IMR-90 (cell line): ENCODE measurements around the gene AKAP13. TPM values are rescaled to one million over a fixed set of nuclear protein-coding genes. Genes with fewer than 3 reads are reported as not detected.

ENCODE experiments used
- ATAC-seq: fragments of 200-7000 bp; cut with Tn5 transposase; 2 replicates; pipeline ENCODE4 v1.9.1; 2020; ENCODE audit warnings: low read depth, mild to moderate bottlenecking, moderate library complexity
- BruUV-seq: library from RNA; stranded (reverse); fragments of 400-500 nt; replicated peaks from 2 replicates; lab custom pipeline; 2021; lab: Mats Ljungman, UMichigan
- CTCF ChIA-PET: fragments of 300-600 bp; formaldehyde crosslinking; extraction: SDS; loops from one replicate; lab custom pipeline; 2021; ENCODE audit warnings: antibody characterized with exemption; lab: Yijun Ruan, JAX
- POLR2A ChIA-PET: fragments of 300-600 bp; sonication (Branson Sonifier 250); formaldehyde crosslinking; loops from one replicate; lab custom pipeline; 2022; ENCODE audit warnings: antibody characterized with exemption; ENCODE audit not compliant: unreplicated experiment; lab: Charles Lee
- DNase-seq: peaks from one replicate; pipeline ENCODE4 v3.0.0; 2013
- H2AFZ ChIP-seq: replicated peaks from 2 replicates; pipeline ENCODE3; 2013; ENCODE audit warnings: low read length, mild to moderate bottlenecking; ENCODE audit not compliant: poor library complexity
- H2AK5ac ChIP-seq: 2 replicates; pipeline ENCODE4 v1.6.1; 2013; ENCODE audit warnings: low read depth, low read length, inconsistent platforms
- H2AK9ac ChIP-seq: replicated peaks from 2 replicates; pipeline ENCODE3; 2013; ENCODE audit warnings: mild to moderate bottlenecking, low read depth, low read length, moderate library complexity; ENCODE audit not compliant: poor library complexity
- H2BK120ac ChIP-seq: 2 replicates; pipeline ENCODE4 v1.6.1; 2013; ENCODE audit warnings: low read depth, low read length, inconsistent platforms
- H2BK15ac ChIP-seq: 3 replicates; pipeline ENCODE4 v1.6.1; 2013; ENCODE audit warnings: low read depth, low read length, inconsistent platforms
- H2BK20ac ChIP-seq: 2 replicates; pipeline ENCODE4 v1.6.1; 2013; ENCODE audit warnings: low read depth, mild to moderate bottlenecking, inconsistent platforms, low read length, moderate library complexity
- H2BK5ac ChIP-seq: 2 replicates; pipeline ENCODE4 v1.6.1; 2013; ENCODE audit warnings: mild to moderate bottlenecking, low read depth, low read length, inconsistent platforms; ENCODE audit not compliant: poor library complexity, severe bottlenecking
- H3K14ac ChIP-seq: replicated peaks from 2 replicates; pipeline ENCODE4 v1.6.1; 2013; ENCODE audit warnings: low read depth, low read length, inconsistent platforms
- H3K18ac ChIP-seq: 2 replicates; pipeline ENCODE4 v1.6.1; 2013; ENCODE audit warnings: low read depth, low read length, control low read depth
- H3K23ac ChIP-seq: 2 replicates; pipeline ENCODE4 v1.6.1; 2013; ENCODE audit warnings: low read depth, low read length, inconsistent platforms
- H3K27ac ChIP-seq: 2 replicates; pipeline ENCODE4 v1.5.1; 2013; ENCODE audit warnings: mild to moderate bottlenecking, control low read depth, low read length; ENCODE audit not compliant: insufficient read depth
- H3K27me3 ChIP-seq: 2 replicates; pipeline ENCODE4 v1.6.1; 2013; ENCODE audit warnings: low read length; ENCODE audit not compliant: control insufficient read depth, insufficient read depth
- H3K36me3 ChIP-seq: 2 replicates; pipeline ENCODE4 v1.6.1; 2013; ENCODE audit warnings: low read length, mixed read lengths; ENCODE audit not compliant: control insufficient read depth, insufficient read depth
- H3K4ac ChIP-seq: 2 replicates; pipeline ENCODE4 v1.6.1; 2013; ENCODE audit warnings: low read depth, low read length, inconsistent platforms
- H3K4me1 ChIP-seq: 2 replicates; pipeline ENCODE4 v1.6.1; 2013; ENCODE audit warnings: low read length, mixed read lengths; ENCODE audit not compliant: control insufficient read depth, insufficient read depth
- H3K4me2 ChIP-seq: 2 replicates; pipeline ENCODE4 v1.6.1; 2013; ENCODE audit warnings: low read depth, mild to moderate bottlenecking, control low read depth, low read length, moderate library complexity
- H3K4me3 ChIP-seq: 2 replicates; pipeline ENCODE4 v1.5.1; 2013; ENCODE audit warnings: low read depth, mild to moderate bottlenecking, control low read depth, low read length, moderate library complexity; ENCODE audit not compliant: insufficient read depth
- H3K56ac ChIP-seq: 2 replicates; pipeline ENCODE4 v1.6.1; 2013; ENCODE audit warnings: low read length, inconsistent platforms; ENCODE audit not compliant: insufficient read depth; ENCODE audit errors: extremely low read depth
- H3K79me1 ChIP-seq, 2 experiments: 2 replicates each; pipeline ENCODE4 v1.6.1; 2013; ENCODE audit warnings: low read length in 2 of 2, inconsistent platforms in 1 of 2, low read depth in 1 of 2
- H3K9ac ChIP-seq: 2 replicates; pipeline ENCODE4 v1.6.1; 2013; ENCODE audit warnings: low read depth, low read length, control low read depth
- H3K9me1 ChIP-seq: 2 replicates; pipeline ENCODE4 v1.6.1; 2013; ENCODE audit warnings: low read length, inconsistent platforms; ENCODE audit not compliant: insufficient read depth
- H3K9me3 ChIP-seq: 2 replicates; pipeline ENCODE4 v1.6.1; 2013; ENCODE audit warnings: low read length; ENCODE audit not compliant: control insufficient read depth, insufficient read depth
- H4K20me1 ChIP-seq: 2 replicates; pipeline ENCODE4 v1.6.1; 2013; ENCODE audit warnings: low read length, inconsistent platforms; ENCODE audit not compliant: insufficient read depth
- H4K5ac ChIP-seq: 2 replicates; pipeline ENCODE4 v1.6.1; 2013; ENCODE audit warnings: mild to moderate bottlenecking, low read depth, low read length, control low read depth
- H4K8ac ChIP-seq, 2 experiments: 2 replicates each; pipeline ENCODE4 v1.6.1; 2013; ENCODE audit warnings: low read depth in 2 of 2, low read length in 2 of 2, control low read depth in 1 of 2, inconsistent platforms in 1 of 2
- H4K91ac ChIP-seq: 2 replicates; pipeline ENCODE4 v1.6.1; 2013; ENCODE audit warnings: low read depth, low read length, inconsistent platforms; ENCODE audit not compliant: insufficient read depth
- BHLHE40 ChIP-seq: fragments of 150-350 bp; IDR thresholded peaks from 2 replicates; pipeline ENCODE4 v1.6.1; 2016; ENCODE audit warnings: mild to moderate bottlenecking, low read depth, low read length
- CEBPB ChIP-seq: IDR thresholded peaks from 2 replicates; pipeline ENCODE4 v1.6.1; 2012; ENCODE audit warnings: low read depth, low read length, improper control_type of control experiment
- CHD1 ChIP-seq: IDR thresholded peaks from 2 replicates; pipeline ENCODE4 v1.6.1; 2012; ENCODE audit warnings: low read depth, low read length, improper control_type of control experiment
- FOS ChIP-seq: fragments of 150-350 bp; IDR thresholded peaks from 2 replicates; pipeline ENCODE4 v1.6.1; 2016; ENCODE audit warnings: low read depth, low read length
- MAFK ChIP-seq: IDR thresholded peaks from 2 replicates; pipeline ENCODE4 v1.6.1; 2012; ENCODE audit warnings: low read depth, low read length, improper control_type of control experiment
- MXI1 ChIP-seq: IDR thresholded peaks from 2 replicates; pipeline ENCODE4 v1.6.1; 2012; ENCODE audit warnings: low read depth, mild to moderate bottlenecking, low read length, moderate library complexity, borderline replicate concordance
- NFE2L2 ChIP-seq: fragments of 150-350 bp; IDR thresholded peaks from 2 replicates; pipeline ENCODE4 v1.6.1; 2016; ENCODE audit warnings: low read depth, mild to moderate bottlenecking, low read length
- RAD21 ChIP-seq: IDR thresholded peaks from 2 replicates; pipeline ENCODE4 v1.6.1; 2012; ENCODE audit warnings: low read length, improper control_type of control experiment
- RCOR1 ChIP-seq: IDR thresholded peaks from 2 replicates; pipeline ENCODE4 v1.6.1; 2012; ENCODE audit warnings: mild to moderate bottlenecking, low read length, improper control_type of control experiment; ENCODE audit not compliant: insufficient replicate concordance
- WGBS, 2 experiments: methylation state at CpG; one replicate each; pipeline versions ENCODE4 v1.1.5 to v1.1.7; 2013; ENCODE audit warnings: missing lambda C conversion rate in 2 of 2; ENCODE audit not compliant: insufficient read length in 1 of 2; ENCODE audit errors: extremely low coverage in 2 of 2; 5-methylcytosine and 5-hydroxymethylcytosine counted together
- dilution Hi-C: fragments of 300-500 bp; cut with HindIII; formaldehyde crosslinking; loops from one replicate; pipeline ENCODE4 v1.14.3; 2018; ENCODE audit warnings: low sequenced_read_pairs; ENCODE audit not compliant: unreplicated experiment
- in situ Hi-C: fragments of 300-500 bp; cut with MboI; formaldehyde crosslinking; loops from 3 replicates; pipeline ENCODE4 v1.14.3; 2019; ENCODE audit warnings: low sequenced_read_pairs, inconsistent platforms, mixed read lengths
- intact Hi-C: fragments of 100-400 bp; cut with micrococcal nuclease; formaldehyde crosslinking; loops from 2 replicates; pipeline ENCODE4 v1.10.0; 2022
- polyA plus RNA-seq, 3 experiments: library from polyadenylated mRNA; depleted of rRNA; stranded (reverse); fragments of >200 nt; gene quantifications; 2 replicates each; pipeline ENCODE4 v1.2.3, GENCODE V29; 2012; ENCODE audit warnings: low replicate concordance in 1 of 3
- total RNA-seq: library from RNA; depleted of rRNA; stranded (reverse); fragments of >200 nt; gene quantifications from 2 replicates; pipeline ENCODE4 v1.2.3, GENCODE V29; 2012
- TF ChIP-seq, protein P1 (sequence below): conservative IDR thresholded peaks from 2 replicates; pipeline ENCODE4 v1.5.1; 2012; ENCODE audit warnings: mild to moderate bottlenecking, low read depth, low read length, improper control_type of control experiment
- TF ChIP-seq, protein P2 (sequence below): fragments of 150-350 bp; IDR thresholded peaks from 2 replicates; pipeline ENCODE4 v1.6.1; 2017; ENCODE audit warnings: mild to moderate bottlenecking, antibody characterized with exemption, low read length, low read depth

Gene AKAP13
- total and polyA plus RNA-seq, 2 of the 4 experiments (the other 2 are of a cell fraction) = 10.4 to 46.4 TPM

DNA sequence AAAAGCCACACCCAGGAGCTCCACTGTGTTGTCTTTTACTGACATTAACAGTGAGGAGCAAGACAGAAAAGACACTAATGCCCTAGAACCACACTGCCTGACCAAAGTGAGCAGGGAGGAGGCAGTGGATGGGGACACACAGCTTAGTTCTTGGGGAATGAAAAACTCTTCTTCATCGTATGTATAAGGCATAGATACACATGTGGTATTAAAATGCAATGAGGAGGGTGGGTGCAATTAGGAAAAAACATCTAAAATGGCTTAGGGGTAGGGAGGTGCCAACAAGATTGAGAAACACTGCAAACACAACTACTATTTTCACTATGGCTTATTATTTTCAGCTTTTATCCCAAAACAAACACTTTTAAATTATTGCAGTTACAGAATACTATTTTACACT is 398.8 kb downstream of the AKAP13 start:
- H2BK20ac ChIP-seq = no peak overlapping the region
- ChIA-PET POLR2A (no interaction called here), CTCF (no interaction called here)
- TF ChIP-seq NFE2L2 = no peak
- TF ChIP-seq MAFK = no peak
- TF ChIP-seq RAD21 = no peak
- TF ChIP-seq, protein P1, sequence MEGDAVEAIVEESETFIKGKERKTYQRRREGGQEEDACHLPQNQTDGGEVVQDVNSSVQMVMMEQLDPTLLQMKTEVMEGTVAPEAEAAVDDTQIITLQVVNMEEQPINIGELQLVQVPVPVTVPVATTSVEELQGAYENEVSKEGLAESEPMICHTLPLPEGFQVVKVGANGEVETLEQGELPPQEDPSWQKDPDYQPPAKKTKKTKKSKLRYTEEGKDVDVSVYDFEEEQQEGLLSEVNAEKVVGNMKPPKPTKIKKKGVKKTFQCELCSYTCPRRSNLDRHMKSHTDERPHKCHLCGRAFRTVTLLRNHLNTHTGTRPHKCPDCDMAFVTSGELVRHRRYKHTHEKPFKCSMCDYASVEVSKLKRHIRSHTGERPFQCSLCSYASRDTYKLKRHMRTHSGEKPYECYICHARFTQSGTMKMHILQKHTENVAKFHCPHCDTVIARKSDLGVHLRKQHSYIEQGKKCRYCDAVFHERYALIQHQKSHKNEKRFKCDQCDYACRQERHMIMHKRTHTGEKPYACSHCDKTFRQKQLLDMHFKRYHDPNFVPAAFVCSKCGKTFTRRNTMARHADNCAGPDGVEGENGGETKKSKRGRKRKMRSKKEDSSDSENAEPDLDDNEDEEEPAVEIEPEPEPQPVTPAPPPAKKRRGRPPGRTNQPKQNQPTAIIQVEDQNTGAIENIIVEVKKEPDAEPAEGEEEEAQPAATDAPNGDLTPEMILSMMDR = no peak
- TF ChIP-seq RCOR1 = no peak
- no peak for TF ChIP-seq CEBPB
- TF ChIP-seq CHD1 = no peak
- no peak for TF ChIP-seq MXI1
- no peak for TF ChIP-seq BHLHE40
- no peak for TF ChIP-seq FOS
- TF ChIP-seq, protein P2, sequence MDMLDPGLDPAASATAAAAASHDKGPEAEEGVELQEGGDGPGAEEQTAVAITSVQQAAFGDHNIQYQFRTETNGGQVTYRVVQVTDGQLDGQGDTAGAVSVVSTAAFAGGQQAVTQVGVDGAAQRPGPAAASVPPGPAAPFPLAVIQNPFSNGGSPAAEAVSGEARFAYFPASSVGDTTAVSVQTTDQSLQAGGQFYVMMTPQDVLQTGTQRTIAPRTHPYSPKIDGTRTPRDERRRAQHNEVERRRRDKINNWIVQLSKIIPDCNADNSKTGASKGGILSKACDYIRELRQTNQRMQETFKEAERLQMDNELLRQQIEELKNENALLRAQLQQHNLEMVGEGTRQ = no peak
- no peak for ATAC-seq
- WGBS, 2 experiments = no CpG with 5 or more reads among the region's 1 CpG
- no peak overlapping the region for H4K8ac ChIP-seq
- no TSS peak for BruUV-seq
- H2BK120ac ChIP-seq = no peak overlapping the region
- no peak overlapping the region for H2BK15ac ChIP-seq
- peaks cover 26 to 56% of the 10 kb centered on the region in 2 experiments for H3K79me1 ChIP-seq
- no peak overlapping the region for H4K5ac ChIP-seq
- 0 out of 2 replicates have a peak, but pooled peaks cover 1% of the 10 kb centered on the region for H3K36me3 ChIP-seq
- no peak overlapping the region for H3K14ac ChIP-seq
- peaks cover 25% of the 10 kb centered on the region for H4K20me1 ChIP-seq
- H3K4me1 ChIP-seq = no peaks in the 10 kb centered on the region
- H2AK5ac ChIP-seq = no peak overlapping the region
- H4K91ac ChIP-seq = no peak overlapping the region
- intact Hi-C loops = no loop called here
- H3K4me3 ChIP-seq = no peak overlapping the region
- no peak overlapping the region for H2BK5ac ChIP-seq
- in situ Hi-C loops = no loop called here
- peaks cover 10% of the 10 kb centered on the region for H3K9me1 ChIP-seq
- DNase-seq = no peak
- H3K23ac ChIP-seq = no peak overlapping the region
- H3K56ac ChIP-seq = no peak overlapping the region
- no peak overlapping the region for H2AK9ac ChIP-seq
- no peak overlapping the region for H3K18ac ChIP-seq
- H3K4ac ChIP-seq = no peak overlapping the region
- H3K4me2 ChIP-seq = no peak overlapping the region
- H3K9ac ChIP-seq = no peak overlapping the region
- no peaks in the 10 kb centered on the region for H3K27me3 ChIP-seq
- H3K9me3 ChIP-seq = no peaks in the 10 kb centered on the region
- no peak overlapping the region for H3K27ac ChIP-seq
- no peak overlapping the region for H2AFZ ChIP-seq
- dilution Hi-C loops = no loop called here
